ENCODE data around the gene TDG. TPM values are rescaled to one million over a fixed set of nuclear protein-coding genes. Genes with fewer than 3 reads are reported as not detected.

TDG gene
- total RNA-seq, 1 experiment from 2014 or later: 33.0 TPM

DNA sequence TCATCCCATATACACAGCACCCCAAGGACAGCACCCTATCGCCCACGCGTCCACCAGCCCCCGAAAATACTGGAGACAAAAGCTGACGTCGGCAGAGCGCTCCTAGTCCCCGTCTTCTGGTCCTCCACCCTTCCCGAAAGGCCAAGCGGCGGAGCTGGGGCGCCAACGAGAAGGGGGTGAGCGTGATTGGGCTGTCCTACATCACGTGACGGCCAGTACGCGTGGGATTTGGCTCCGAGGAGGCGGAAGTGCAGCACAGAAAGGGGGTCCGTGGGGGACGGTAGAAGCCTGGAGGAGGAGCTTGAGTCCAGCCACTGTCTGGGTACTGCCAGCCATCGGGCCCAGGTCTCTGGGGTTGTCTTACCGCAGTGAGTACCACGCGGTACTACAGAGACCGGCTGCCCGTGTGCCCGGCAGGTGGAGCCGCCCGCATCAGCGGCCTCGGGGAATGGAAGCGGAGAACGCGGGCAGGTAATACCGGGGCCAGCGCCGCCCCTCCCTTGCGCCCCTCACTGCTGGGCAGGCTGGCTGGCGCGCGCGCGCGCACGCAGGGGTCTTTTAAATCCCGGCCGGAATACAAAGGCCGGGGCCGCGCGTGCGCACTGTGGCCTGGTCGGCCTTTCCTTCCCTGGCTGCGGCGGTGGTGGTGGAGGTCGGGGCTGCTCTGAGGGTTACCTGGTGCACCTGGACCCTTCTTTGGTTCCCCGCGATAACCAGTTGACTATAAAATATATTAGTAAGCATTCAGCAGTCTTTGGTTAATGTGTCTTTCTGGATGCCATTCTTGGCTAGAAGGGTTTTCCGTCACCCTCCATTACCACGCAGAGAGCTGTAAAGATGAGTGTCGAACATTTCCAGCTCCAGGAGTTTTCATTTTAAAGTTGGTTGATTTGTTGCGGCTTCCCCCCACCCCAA is at the start of gene TDG (continued):
- TF ChIP-seq MAX (CRISPR knock-in tag; IDR thresholded peaks at IDR 0.05): peak; percentile 96
- no peak for TF ChIP-seq SMAD4 (CRISPR knock-in tag; IDR thresholded peaks at IDR 0.05)
- peak; percentile 64; the same call in 1 of the 2 replicates for TF ChIP-seq ZNF416 (CRISPR knock-in tag; IDR thresholded peaks at IDR 0.05)
- peak; percentile 59; the same call in 1 of the 2 replicates for TF ChIP-seq ETV6 (CRISPR knock-in tag; IDR thresholded peaks at IDR 0.05)
- TF ChIP-seq OVOL2 (CRISPR knock-in tag; IDR thresholded peaks at IDR 0.05; ENCODE audit: borderline replicate concordance): no peak
- peak; percentile 86 for TF ChIP-seq NFYB (CRISPR knock-in tag; conservative IDR thresholded peaks at IDR 0.05; ENCODE audit: low read depth)
- TF ChIP-seq KAT7 (CRISPR knock-in tag; IDR thresholded peaks at IDR 0.05; ENCODE audit: borderline replicate concordance): peak; percentile 68; the same call in 1 of the 2 replicates
- TF ChIP-seq ZBTB43 (CRISPR knock-in tag; IDR thresholded peaks at IDR 0.05): 0 out of 2 replicates have a peak, but pooled peaks have one; percentile 61
- peak; percentile 88 for TF ChIP-seq GABPB1 (CRISPR knock-in tag; IDR thresholded peaks at IDR 0.05)
- 0 out of 2 replicates have a peak, but pooled peaks have one; percentile 61 for TF ChIP-seq MLX (CRISPR knock-in tag; IDR thresholded peaks at IDR 0.05)
- no peak; the same call in 1 of the 2 replicates for TF ChIP-seq HMGA2 (CRISPR knock-in tag; IDR thresholded peaks at IDR 0.05)
- TF ChIP-seq NFE2L1 (CRISPR knock-in tag; IDR thresholded peaks at IDR 0.05): peak; percentile 10; the same call in 1 of the 2 replicates
- TF ChIP-seq FOXK1 (CRISPR knock-in tag; IDR thresholded peaks at IDR 0.05): no peak; the same call in 1 of the 2 replicates
- peak; percentile 70; the same call in 1 of the 2 replicates for TF ChIP-seq TP53 (CRISPR knock-in tag; IDR thresholded peaks at IDR 0.05)
- peak; percentile 78; the same call in 1 of the 2 replicates for TF ChIP-seq ZNF138 (CRISPR knock-in tag; conservative IDR thresholded peaks at IDR 0.05)
- TF ChIP-seq ZBTB21 (CRISPR knock-in tag; IDR thresholded peaks at IDR 0.05; ENCODE audit: borderline replicate concordance): peak; percentile 73; the same call in 1 of the 2 replicates
- peak; percentile 65; the same call in 1 of the 2 replicates for TF ChIP-seq CREM (CRISPR knock-in tag; IDR thresholded peaks at IDR 0.05)
- no peak for TF ChIP-seq ZNF317 (CRISPR knock-in tag; IDR thresholded peaks at IDR 0.05; ENCODE audit: borderline replicate concordance, low read depth)
- TF ChIP-seq USF1 (CRISPR knock-in tag; IDR thresholded peaks at IDR 0.05): peak; percentile 99
- no peak for TF ChIP-seq ZNF219 (CRISPR knock-in tag; IDR thresholded peaks at IDR 0.05; ENCODE audit: borderline replicate concordance)
- TF ChIP-seq FOXP4 (CRISPR knock-in tag; IDR thresholded peaks at IDR 0.05): peak; percentile 81; the same call in 1 of the 2 replicates
- TF ChIP-seq CREB1 (CRISPR knock-in tag; IDR thresholded peaks at IDR 0.05): no peak
- TF ChIP-seq SMAD3 (CRISPR knock-in tag; IDR thresholded peaks at IDR 0.05; ENCODE audit: borderline replicate concordance): peak; percentile 8; the same call in 1 of the 2 replicates
- peak; percentile 53; the same call in 1 of the 2 replicates for TF ChIP-seq ZNF532 (CRISPR knock-in tag; IDR thresholded peaks at IDR 0.05; ENCODE audit: borderline replicate concordance)
- TF ChIP-seq ZNF396 (CRISPR knock-in tag; IDR thresholded peaks at IDR 0.05; ENCODE audit: borderline replicate concordance): no peak
- no peak; the same call in 1 of the 2 replicates for TF ChIP-seq NR2C2 (CRISPR knock-in tag; IDR thresholded peaks at IDR 0.05)
- peak; percentile 84; the same call in 1 of the 2 replicates for TF ChIP-seq HMGXB4 (CRISPR knock-in tag; IDR thresholded peaks at IDR 0.05)
